ENCODE measurements around the gene AASS. TPM values are rescaled to one million over a fixed set of nuclear protein-coding genes. Genes with fewer than 3 reads are reported as not detected.

The AASS gene
- total RNA-seq, 4 donors from 2014 or later = 5.5 to 42.7 (median 20.1) TPM

- peaks cover 0 to 28% (median 0%) of the 10 kb centered on the region in 3 donors for H3K36me3 ChIP-seq
- no peak for DNase-seq
- no peak for TF ChIP-seq POLR2A (IDR thresholded peaks at IDR 0.05)
- no peak for TF ChIP-seq CTCF (IDR thresholded peaks at IDR 0.05)
- H3K4me1 ChIP-seq = peaks cover 6 to 24% (median 11%) of the 10 kb centered on the region in 3 donors
- H3K9me3 ChIP-seq = no peaks in the 10 kb centered on the region
- intact Hi-C loops (cut with DNase I) = no loop called here
- WGBS, 2 donors = 41 to 54% methylated on average over 2 of the region's 2 CpGs
- no peak overlapping the region for H3K4me3 ChIP-seq
- no peaks in the 10 kb centered on the region for H3K27me3 ChIP-seq
- H3K27ac ChIP-seq = no peak overlapping the region
Observed at GRCh38 chr7:122132341-122132740, 11.7 kb downstream of the AASS start.

GRCh38 chr7:122123746-122124145 lies 20.3 kb downstream of the AASS start:
- H3K27me3 ChIP-seq = no peaks in the 10 kb centered on the region
- H3K4me1 ChIP-seq = no peaks in the 10 kb centered on the region
- no peak overlapping the region for H3K4me3 ChIP-seq
- H3K36me3 ChIP-seq = peaks cover 0 to 71% (median 0%) of the 10 kb centered on the region in 3 donors
- DNase-seq = no peak
- TF ChIP-seq POLR2A (IDR thresholded peaks at IDR 0.05) (no peak), CTCF (IDR thresholded peaks at IDR 0.05) (no peak)
- intact Hi-C loops (cut with DNase I) = no loop called here
- H3K9me3 ChIP-seq = no peaks in the 10 kb centered on the region
- H3K27ac ChIP-seq = no peak overlapping the region

- WGBS, 2 donors = 29 to 79% methylated on average over 1 of the region's 1 CpG
- H3K27me3 ChIP-seq = no peaks in the 10 kb centered on the region
- H3K27ac ChIP-seq = no peak overlapping the region
- H3K9me3 ChIP-seq = no peaks in the 10 kb centered on the region
- DNase-seq = no peak
- intact Hi-C loops (cut with DNase I) = no loop called here
- H3K4me3 ChIP-seq = no peak overlapping the region
- H3K4me1 ChIP-seq = no peaks in the 10 kb centered on the region
- TF ChIP-seq POLR2A (IDR thresholded peaks at IDR 0.05) (no peak), CTCF (IDR thresholded peaks at IDR 0.05) (no peak)
- H3K36me3 ChIP-seq = peaks cover 0 to 85% (median 0%) of the 10 kb centered on the region in 3 donors
Observed at GRCh38 chr7:122118757-122119156, 25.3 kb downstream of the AASS start.

- Histone ChIP-seq H3K27ac (no peak overlapping the region), H3K4me1 (no peaks in the 10 kb centered on the region), H3K4me3 (no peak overlapping the region), H3K27me3 (no peaks in the 10 kb centered on the region), H3K36me3 (peaks cover 0 to 79% (median 7%) of the 10 kb centered on the region in 3 donors), H3K9me3 (peaks cover 0 to 33% (median 0%) of the 10 kb centered on the region in 3 donors)
- DNase-seq = no peak
- TF ChIP-seq CTCF (IDR thresholded peaks at IDR 0.05) (no peak), POLR2A (IDR thresholded peaks at IDR 0.05) (no peak)
- intact Hi-C loops (cut with DNase I) = no loop called here
Observed at GRCh38 chr7:122103064-122103463, 41.0 kb downstream of the AASS start.

- H3K27me3 ChIP-seq = no peaks in the 10 kb centered on the region
Observed at GRCh38 chr7:122100021-122100420, 44.0 kb downstream of the AASS start.

More at GRCh38 chr7:122100021-122100420, 44.0 kb downstream of the AASS start:
- H3K4me1 ChIP-seq = no peaks in the 10 kb centered on the region
- TF ChIP-seq CTCF (IDR thresholded peaks at IDR 0.05) = no peak
- no peak for TF ChIP-seq POLR2A (IDR thresholded peaks at IDR 0.05)
- no peak overlapping the region for H3K27ac ChIP-seq
- intact Hi-C loops (cut with DNase I) = no loop called here
- H3K36me3 ChIP-seq = peaks cover 0 to 61% (median 7%) of the 10 kb centered on the region in 3 donors
- H3K9me3 ChIP-seq = peaks cover 0 to 23% (median 0%) of the 10 kb centered on the region in 3 donors
- no peak for DNase-seq
- 48 to 51% methylated on average over 3 of the region's 3 CpGs for WGBS, 2 donors
- no peak overlapping the region for H3K4me3 ChIP-seq
